ENCODE results near the gene ITCH.
"Not testable (repeated sequence)": the region's sequence is repeated elsewhere in the genome, so short reads cannot be mapped to it uniquely, and the experiment has no call there.

ITCH gene

DNA sequence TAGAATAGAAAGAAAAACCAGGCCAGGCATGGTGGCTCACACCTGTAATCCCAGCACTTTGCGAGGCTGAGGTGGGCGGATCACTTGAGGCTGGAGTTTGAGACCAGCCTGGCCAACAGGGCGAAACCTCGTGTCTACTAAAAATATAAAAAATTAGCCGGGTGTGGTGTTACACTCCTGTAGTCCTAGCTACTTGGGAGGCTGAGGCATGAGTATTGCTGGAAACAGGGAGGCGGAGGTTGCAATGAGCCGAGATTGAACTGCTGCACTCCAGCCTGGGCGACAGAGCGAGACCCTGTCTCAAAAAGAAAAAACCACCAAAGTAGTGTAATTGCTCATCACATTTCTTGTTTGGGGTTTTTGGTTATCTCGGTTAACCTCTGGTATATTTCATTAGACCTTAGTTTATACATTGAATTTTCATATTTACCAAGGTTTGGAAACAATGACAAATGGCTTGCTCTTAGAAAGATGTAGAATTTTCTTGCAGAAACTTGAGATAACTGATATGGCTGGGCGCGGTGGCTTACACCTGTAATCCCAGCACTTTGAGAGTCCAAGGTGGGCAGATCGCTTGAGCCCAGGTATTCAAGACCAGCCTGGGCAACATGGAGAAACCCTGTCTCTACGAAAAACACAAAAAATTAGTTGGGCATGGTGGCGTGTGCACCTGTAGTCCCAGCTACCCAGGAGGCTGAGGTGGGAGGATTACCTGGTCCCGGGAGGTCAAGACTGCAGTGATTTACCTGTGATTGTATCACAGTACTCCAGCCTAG, 14.2 kb downstream of the ITCH start:
- DNase-seq (ENCODE audit: low read depth in 1 of 2, low spot score in 1 of 2) = no peak

DNA sequence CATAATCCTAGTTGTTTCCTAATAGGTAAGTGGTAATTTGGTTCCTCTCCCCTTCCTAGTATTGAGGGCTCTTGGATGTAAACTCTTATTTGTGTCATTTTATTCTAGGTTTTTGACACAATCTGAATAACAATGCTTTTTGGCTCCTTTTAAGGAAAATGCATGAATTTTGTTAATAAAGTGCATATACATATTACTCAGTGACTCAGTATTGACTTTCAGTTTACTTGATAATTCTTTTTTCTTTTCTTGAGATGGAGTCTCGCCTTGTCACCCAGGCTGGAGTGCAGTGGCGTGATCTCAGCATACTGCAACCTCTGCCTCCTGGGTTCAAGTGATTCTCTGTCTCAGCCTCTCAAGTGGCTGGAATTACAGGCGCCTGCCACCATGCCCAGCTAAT, 19.1 kb downstream of the ITCH start:
- no peak for DNase-seq (ENCODE audit: low read depth in 1 of 2, low spot score in 1 of 2)

GRCh38 chr20:34382877-34383455, 19.9 kb downstream of the ITCH start:
- not testable (repeated sequence) for DNase-seq (ENCODE audit: low read depth in 1 of 2, low spot score in 1 of 2)

GRCh38 chr20:34385464-34385863, 22.4 kb downstream of the ITCH start:
- no peak for DNase-seq (ENCODE audit: low read depth in 1 of 2, low spot score in 1 of 2)

GRCh38 chr20:34388000-34388399, 24.9 kb downstream of the ITCH start:
- no peak for DNase-seq (ENCODE audit: low read depth in 1 of 2, low spot score in 1 of 2)

GRCh38 chr20:34388678-34389077, 25.6 kb downstream of the ITCH start:
- no peak for DNase-seq (ENCODE audit: low read depth in 1 of 2, low spot score in 1 of 2)

DNA sequence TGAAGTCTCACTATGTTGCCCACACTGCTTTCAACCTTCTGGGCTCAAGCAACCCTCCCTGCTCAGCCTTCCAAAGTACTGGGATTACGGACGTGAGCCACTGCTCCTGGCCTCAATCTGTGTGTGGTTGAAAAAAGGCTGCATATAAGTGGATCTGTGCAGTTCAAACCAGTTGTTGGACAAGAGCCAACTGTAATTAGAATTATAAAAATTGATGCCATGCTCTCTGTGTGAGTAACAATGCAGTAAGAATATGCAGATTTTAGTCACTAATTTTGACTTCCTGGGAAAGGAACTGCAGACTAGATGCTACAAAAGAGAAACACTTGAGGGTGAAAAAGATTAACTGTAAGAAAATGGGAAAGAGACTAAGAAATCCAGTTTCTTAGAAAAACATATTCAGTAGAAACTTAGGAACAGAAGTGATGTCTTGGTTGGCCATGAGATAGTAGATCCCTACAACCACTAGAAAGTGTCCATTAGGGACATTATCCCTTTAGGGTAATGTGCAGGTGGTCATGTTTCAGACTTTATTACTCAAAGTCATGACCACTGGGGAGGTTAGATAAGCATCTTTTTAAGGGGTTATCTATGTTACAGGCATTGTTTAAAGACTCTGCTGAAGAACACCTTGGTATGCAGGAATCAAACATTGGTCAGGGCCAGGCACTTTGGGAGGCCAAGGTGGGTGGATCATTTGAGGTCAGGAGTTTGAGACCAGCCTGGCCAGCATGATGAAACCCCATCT, 26.3 kb downstream of the ITCH start:
- no peak for DNase-seq (ENCODE audit: low read depth in 1 of 2, low spot score in 1 of 2)

DNA sequence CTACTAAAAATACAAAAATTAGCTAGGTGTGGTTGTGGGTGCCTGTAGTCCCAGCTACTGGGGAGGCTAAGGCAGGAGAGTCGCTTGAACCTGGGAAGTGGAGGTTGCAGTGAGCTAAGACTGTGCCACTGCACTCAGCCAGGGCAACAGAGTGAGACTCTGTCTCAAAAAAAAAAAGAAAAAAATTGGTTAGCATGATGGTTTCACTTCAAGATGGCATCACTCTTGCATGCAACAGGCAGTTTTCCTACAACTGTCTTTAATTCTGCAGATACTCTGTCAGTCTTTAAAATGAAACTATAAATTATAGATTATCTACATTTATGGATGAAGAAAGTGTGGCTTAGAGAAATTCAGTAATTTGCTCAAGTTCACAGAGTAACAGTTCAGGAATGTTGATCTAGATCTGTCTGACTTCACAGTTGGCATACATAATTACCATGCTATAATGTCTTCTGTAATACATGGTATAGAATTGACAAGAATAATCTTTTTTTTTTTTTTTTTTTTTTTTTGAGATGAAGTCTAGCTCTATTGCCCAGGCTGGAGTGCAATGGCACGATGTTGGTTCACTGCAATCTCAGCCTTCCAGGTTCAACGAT, 27.0 kb downstream of the ITCH start:
- no peak for DNase-seq (ENCODE audit: low read depth in 1 of 2, low spot score in 1 of 2)

DNA sequence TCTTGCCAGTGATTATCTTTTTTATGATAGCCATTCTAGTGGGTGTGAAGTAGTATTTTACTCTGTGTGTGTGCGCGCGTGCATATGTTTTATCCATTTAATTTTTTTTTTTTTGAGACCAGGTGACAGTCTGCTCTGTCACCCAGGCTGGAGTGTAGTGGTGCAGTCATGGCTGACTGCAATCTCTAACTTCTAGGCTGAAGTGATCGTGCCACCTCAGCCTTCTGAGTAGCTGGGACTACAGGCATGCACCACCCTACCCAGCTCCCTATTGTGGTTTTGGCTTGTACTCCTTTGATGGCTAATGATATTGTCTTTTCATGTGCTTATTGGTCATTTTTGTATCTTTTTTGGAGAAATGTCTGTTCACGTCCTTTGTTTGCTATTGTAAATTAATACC, 33.3 kb downstream of the ITCH start:
- no peak for DNase-seq (ENCODE audit: low read depth in 1 of 2, low spot score in 1 of 2)

DNA sequence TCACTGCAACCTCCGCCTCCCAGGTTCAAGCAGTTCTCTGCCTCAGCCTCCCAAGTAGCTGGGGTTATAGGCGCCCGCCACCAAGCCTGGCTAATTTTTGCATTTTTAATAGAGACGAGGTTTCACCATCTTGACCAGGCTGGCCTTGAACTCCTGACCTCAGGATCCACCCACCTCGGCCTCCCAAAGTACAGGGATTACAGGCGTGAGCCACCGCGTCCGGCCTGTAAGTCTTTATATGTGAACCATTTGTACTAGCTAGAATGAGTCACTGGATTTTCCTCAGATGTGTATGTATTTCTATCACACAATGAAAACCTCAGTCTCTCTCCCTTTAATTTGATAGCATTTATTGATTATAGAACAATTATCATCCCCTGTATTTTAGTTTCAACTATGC, 34.0 kb downstream of the ITCH start:
- no peak for DNase-seq (ENCODE audit: low read depth in 1 of 2, low spot score in 1 of 2)

DNA sequence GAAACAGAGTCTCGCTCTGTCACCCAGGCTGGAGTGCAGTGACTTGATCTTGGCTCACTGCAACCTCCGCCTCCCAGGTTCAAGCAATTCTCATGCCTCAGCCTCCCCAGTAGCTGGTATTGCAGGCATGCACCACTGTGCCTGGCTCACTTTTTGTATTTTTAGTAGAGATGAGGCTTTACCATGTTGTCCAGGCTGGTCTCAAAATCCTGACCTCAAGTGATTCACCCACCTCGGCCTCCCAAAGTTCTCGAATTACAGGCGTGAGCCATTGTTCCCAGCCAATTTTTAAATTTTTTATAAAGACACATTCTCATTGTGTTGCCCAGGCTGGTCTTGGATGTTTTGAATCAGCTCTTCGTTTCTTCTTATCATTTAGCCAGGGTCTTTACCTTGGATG, 37.7 kb downstream of the ITCH start:
- not testable (repeated sequence) for DNase-seq (ENCODE audit: low read depth in 1 of 2, low spot score in 1 of 2)

- DNase-seq (ENCODE audit: low read depth in 1 of 2, low spot score in 1 of 2) = peak in 1 of 2 donors; percentile 12
Measured at GRCh38 chr20:34401741-34402455, 38.8 kb downstream of the ITCH start.

DNA sequence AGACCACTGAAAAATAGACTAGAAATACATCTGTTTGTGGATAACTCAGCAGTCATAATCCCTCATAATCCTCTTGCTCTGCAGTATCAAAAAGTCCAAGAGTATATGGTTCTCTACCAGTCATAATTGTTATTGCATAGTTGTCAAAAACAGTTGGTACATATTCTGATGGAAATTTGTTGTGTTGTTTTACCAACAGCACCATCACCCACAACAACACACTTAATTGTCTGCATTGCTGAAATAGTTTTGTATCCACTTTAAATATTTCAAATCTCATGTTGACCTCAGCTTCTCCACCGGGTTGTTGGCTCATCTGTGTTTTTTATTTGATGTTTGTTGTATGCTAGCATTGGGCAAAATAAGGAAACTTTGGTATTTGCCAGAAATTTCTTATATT, 39.4 kb downstream of the ITCH start:
- DNase-seq (ENCODE audit: low read depth in 1 of 2, low spot score in 1 of 2) = no peak

DNA sequence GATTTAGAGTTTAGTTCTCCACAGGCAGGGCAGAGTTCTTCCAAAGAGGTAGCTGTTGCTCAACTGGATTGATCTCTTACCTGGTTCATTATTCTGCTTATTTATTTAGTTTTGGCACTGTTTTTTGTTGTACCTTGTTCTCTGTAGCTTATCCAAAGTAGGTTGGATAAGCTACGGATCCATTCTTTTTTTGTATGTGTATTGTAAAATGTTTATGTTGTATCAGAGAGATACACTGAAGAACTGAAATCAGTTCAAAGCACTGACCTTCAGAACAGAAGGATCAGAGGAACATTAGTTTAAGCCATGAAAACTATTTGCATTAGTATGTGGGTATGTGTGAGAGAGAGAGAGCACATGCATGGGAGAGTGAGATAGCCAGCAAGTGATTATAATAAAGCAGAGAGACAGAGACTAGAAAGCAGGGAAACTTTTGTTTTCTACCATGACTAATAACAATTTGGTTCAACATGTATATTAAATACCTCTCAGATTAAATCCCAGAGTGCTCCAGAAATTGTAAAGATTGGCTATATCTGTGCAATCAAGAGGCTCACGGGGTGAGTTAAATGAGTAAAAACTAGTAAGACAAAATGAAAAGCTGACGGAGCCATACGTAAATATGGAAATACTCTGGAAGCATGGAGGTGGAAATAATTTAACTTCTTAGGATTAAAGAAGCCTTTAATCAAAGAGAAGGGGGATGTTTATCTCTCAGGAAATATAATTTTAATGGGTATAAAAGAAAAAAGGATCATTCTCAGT, 40.2 kb downstream of the ITCH start:
- no peak for DNase-seq (ENCODE audit: low read depth in 1 of 2, low spot score in 1 of 2)

DNA sequence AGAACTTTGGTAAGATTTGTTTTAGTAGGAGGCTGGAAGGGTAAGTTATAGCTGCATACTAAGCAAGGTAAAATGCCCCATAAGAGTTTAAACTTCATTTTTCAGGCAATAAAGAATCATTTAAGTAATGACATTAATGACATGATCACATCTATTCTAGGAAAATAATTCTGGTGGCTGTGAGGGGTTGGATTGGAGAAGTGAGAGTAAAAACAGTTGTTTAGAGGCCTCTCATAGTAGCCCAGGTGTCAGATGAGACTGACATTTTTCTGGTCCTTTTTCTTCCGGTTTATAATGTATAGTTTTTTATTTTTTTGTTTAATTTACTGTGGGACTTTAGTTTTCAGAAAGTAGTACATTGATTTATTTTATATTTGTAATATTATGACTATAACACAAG, 40.8 kb downstream of the ITCH start:
- DNase-seq (ENCODE audit: low read depth in 1 of 2, low spot score in 1 of 2) = no peak

GRCh38 chr20:34404803-34405202, 41.7 kb downstream of the ITCH start:
- DNase-seq (ENCODE audit: low read depth in 1 of 2, low spot score in 1 of 2) = no peak

GRCh38 chr20:34405247-34405651, 42.2 kb downstream of the ITCH start:
- DNase-seq (ENCODE audit: low read depth in 1 of 2, low spot score in 1 of 2) = not testable (repeated sequence)

GRCh38 chr20:34405942-34406341, 42.9 kb downstream of the ITCH start:
- DNase-seq (ENCODE audit: low read depth in 1 of 2, low spot score in 1 of 2) = not testable (repeated sequence)

DNA sequence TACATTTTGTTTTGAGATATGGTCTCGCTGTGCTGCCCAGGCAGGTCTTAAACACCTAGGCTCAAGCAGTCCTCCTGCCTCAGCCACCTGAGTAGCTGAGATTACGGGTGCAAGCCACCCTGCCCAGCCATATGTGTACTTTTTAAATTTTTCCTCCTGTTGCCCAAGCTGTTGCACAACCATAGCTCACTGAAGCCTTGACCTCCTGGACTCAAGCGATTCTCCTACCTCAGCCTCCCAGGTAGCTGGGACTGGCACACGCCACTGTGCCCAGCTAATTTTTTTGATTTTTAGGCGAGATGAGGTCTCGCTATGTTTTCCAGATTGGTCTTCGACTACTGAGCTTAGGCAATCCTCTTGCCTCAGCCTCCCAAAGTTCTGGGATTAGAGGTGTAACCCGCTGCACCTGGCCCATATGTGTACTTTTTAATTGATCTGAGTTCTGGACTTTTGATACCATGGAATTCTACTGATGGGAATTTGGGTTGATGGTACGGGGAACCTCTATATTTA, 44.9 kb downstream of the ITCH start:
- DNase-seq (ENCODE audit: low read depth in 1 of 2, low spot score in 1 of 2) = no peak

- no peak for DNase-seq (ENCODE audit: low read depth in 1 of 2, low spot score in 1 of 2)
Measured at GRCh38 chr20:34410336-34410735, 47.3 kb downstream of the ITCH start.

All from stimulated activated CD4-positive, alpha-beta T cell treated with anti-CD3 and anti-CD28 coated beads, Interleukin-15, amount 100 ng/mL, for 1 hour (primary cell).